GM10266 (cell line): Measurements from ENCODE around the gene ECHS1.

Experiments
- DNase-seq: peaks from one replicate; pipeline ENCODE4 v3.0.0; 2012; ENCODE audit errors: extremely low spot score
- CTCF ChIP-seq: IDR thresholded peaks from 2 replicates; pipeline ENCODE4 v1.5.1; 2012; ENCODE audit warnings: mild to moderate bottlenecking, low read depth; ENCODE audit not compliant: control insufficient read depth, insufficient read depth; ENCODE audit errors: missing control alignments

The ECHS1 gene

GRCh38 chr10:133313192-133313591 lies 60.0 kb downstream of the ECHS1 start:
- DNase-seq: no peak
- TF ChIP-seq CTCF: no peak

- no peak for TF ChIP-seq CTCF
- no peak for DNase-seq
Measured at GRCh38 chr10:133312769-133313145, 60.4 kb downstream of the ECHS1 start.
